SK-N-MC (cell line): ENCODE data around the gene PSMC5.

Source experiments
- DNase-seq: peaks from one replicate; pipeline ENCODE4 v3.0.0-alpha.2; 2011; ENCODE audit warnings: low read depth, low spot score
- H3K27ac ChIP-seq: fragments of 200-600 bp; sonication (generic); 2 replicates; pipeline ENCODE4 v1.5.1; 2016; ENCODE audit warnings: mixed run types
- H3K36me3 ChIP-seq: fragments of 200-600 bp; sonication (generic); 2 replicates; pipeline ENCODE4 v1.6.1; 2017; ENCODE audit warnings: antibody characterized with exemption, low read length, mixed read lengths; ENCODE audit not compliant: insufficient read depth
- H3K4me3 ChIP-seq: fragments of 200-600 bp; sonication (generic); 2 replicates; pipeline ENCODE4 v1.5.1; 2016
- H3K9ac ChIP-seq: fragments of 200-600 bp; sonication (generic); 2 replicates; pipeline ENCODE4 v1.8.0; 2017; ENCODE audit warnings: mixed run types, mixed read lengths; ENCODE audit not compliant: insufficient read length
- H3K9me3 ChIP-seq: fragments of 200-600 bp; sonication (generic); 2 replicates; pipeline ENCODE4 v1.6.1; 2017; ENCODE audit warnings: low read depth, mild to moderate bottlenecking, antibody characterized with exemption, low read length, moderate library complexity, mixed read lengths
- EZH2 ChIP-seq: fragments of 200-600 bp; sonication (generic); IDR thresholded peaks from one replicate; pipeline ENCODE4 v1.6.1; 2017; ENCODE audit warnings: antibody characterized with exemption
- FOXP2 ChIP-seq: optimal IDR thresholded peaks from 2 replicates; pipeline ENCODE3; 2011; ENCODE audit warnings: mild to moderate bottlenecking, moderate library complexity; ENCODE audit not compliant: insufficient read depth; ENCODE audit errors: extremely low read length, control extremely low read depth
- POLR2AphosphoS5 ChIP-seq: IDR thresholded peaks from 2 replicates; pipeline ENCODE4 v1.6.1; 2012; ENCODE audit warnings: mild to moderate bottlenecking, low read depth, low read length, borderline replicate concordance

PSMC5 gene

DNA sequence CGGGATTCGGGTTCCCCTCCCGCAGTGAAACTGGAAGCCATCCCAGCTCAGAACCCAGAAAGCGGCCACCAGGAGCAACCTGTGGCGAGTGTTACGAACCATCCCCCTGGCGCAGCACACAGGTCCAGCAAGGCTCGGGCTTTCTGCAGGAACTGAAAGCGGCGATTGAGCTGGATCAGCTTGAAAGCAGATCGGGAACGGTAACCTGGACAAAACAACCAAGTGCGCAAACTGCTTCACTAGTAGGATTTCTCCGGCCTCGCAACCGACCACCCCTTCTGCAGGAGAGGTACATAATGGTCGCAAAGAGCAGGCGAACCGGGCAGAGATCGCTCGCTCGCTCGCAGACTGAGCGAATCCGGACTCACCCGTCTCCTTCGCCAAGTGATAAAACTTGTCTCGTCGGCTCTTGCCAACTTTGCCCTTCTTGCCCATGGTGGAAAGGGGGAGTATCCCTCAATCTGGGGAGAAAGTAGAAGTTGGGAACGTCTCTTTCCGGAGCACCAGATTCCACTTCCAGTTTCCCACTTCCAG lies 696 bp upstream of the PSMC5 start:
- no peak for DNase-seq
- Histone ChIP-seq H3K9me3 (no peaks in the 10 kb centered on the region), H3K27ac (peak overlapping the region; percentile 98), H3K36me3 (peaks cover 72% of the 10 kb centered on the region), H3K4me3 (peak overlapping the region; percentile 99), H3K9ac (peak overlapping the region; percentile 98)
- TF ChIP-seq EZH2: no peak
- no peak for TF ChIP-seq POLR2AphosphoS5
- TF ChIP-seq FOXP2: no peak

DNA sequence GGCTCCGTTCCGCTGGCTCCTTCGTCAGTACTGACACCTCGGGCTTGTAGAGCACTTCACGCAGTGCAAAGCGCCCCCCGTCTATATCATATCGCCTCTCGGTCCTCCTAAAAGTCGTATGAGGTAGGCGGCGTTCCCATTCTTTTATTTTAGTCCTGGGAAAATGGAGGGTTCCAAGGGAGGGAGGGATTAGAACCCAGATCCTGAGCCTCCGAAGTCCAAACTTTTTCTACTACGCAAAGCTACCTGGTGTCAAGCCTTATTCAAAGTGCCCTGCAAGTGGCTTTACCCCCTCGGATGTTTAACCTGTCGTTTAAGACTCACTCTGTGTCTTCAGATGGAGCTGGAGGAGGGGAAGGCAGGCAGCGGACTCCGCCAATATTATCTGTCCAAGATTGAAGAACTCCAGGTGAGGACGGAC lies 580 bp downstream of the PSMC5 start:
- Histone ChIP-seq H3K4me3 (peak overlapping the region; percentile 99), H3K9me3 (no peaks in the 10 kb centered on the region), H3K27ac (peak overlapping the region; percentile 98; the same call in 1 of the 2 replicates), H3K36me3 (peaks cover 72% of the 10 kb centered on the region), H3K9ac (peak overlapping the region; percentile 98)
- no peak for TF ChIP-seq POLR2AphosphoS5
- no peak for TF ChIP-seq EZH2
- no peak for TF ChIP-seq FOXP2
- no peak for DNase-seq

DNA sequence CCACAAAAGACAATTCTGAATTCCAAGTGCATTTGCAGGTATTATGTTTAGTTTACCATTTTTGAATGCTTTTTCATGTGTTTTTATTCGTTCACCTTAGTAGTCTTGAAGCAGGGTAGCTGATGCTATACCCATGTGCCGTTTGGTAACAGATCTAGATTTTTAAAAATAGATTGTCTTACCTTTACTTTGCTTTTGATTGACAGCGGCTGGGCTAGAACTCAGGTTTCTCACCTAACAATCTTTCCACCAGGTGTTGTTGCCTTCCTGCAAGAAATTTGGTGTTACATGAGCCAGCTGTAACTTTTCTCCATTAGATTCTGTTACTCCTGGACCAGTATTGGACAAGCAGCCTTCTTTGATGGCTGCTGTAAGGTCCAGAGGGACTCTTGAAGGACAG lies 1.7 kb downstream of the PSMC5 start:
- no peak for TF ChIP-seq FOXP2
- no peak for TF ChIP-seq POLR2AphosphoS5
- no peak for TF ChIP-seq EZH2
- Histone ChIP-seq H3K27ac (no peak overlapping the region), H3K36me3 (peaks cover 74% of the 10 kb centered on the region), H3K9ac (no peak overlapping the region), H3K9me3 (no peaks in the 10 kb centered on the region), H3K4me3 (peak overlapping the region; percentile 99)
- no peak for DNase-seq

DNA sequence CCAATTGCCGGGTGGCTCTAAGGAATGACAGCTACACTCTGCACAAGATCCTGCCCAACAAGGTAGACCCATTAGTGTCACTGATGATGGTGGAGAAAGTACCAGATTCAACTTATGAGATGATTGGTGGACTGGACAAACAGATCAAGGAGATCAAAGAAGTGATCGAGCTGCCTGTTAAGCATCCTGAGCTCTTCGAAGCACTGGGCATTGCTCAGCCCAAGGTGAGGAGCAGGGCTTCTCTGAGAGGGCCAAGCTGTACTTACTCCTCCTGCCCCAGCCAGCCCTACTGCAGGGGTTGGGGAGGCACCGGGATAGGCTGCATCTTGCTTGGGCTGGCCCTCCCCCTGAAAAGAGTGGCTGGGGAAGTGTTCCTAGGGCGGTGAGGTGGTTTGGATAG lies 3.0 kb downstream of the PSMC5 start:
- no peak for DNase-seq
- no peak overlapping the region for H3K9ac ChIP-seq
- peaks cover 67% of the 10 kb centered on the region for H3K36me3 ChIP-seq
- H3K4me3 ChIP-seq: no peak overlapping the region
- H3K27ac ChIP-seq: no peak overlapping the region
- TF ChIP-seq EZH2: no peak
- TF ChIP-seq POLR2AphosphoS5: 0 out of 2 replicates have a peak, but pooled peaks have one; percentile 22
- no peaks in the 10 kb centered on the region for H3K9me3 ChIP-seq

DNA sequence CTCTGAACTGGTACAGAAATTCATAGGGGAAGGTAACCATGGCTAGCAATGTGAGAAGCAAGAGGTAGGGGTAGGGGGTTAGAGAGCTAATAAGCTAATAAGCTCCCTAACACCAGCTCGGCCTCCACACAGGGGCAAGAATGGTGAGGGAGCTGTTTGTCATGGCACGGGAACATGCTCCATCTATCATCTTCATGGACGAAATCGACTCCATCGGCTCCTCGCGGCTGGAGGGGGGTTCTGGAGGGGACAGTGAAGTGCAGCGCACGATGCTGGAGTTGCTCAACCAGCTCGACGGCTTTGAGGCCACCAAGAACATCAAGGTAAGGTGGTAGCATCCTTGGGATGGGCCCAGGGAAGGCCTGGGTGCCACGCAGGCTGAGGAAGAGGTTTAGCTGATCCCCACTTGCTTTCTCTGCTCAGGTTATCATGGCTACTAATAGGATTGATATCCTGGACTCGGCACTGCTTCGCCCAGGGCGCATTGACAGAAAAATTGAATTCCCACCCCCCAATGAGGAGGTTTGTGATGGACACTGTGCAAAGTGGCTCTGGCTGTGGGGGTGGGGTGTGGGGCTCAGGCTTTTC lies 3.8 kb downstream of the PSMC5 start:
- Histone ChIP-seq H3K9ac (no peak overlapping the region), H3K27ac (no peak overlapping the region), H3K4me3 (no peak overlapping the region), H3K9me3 (no peaks in the 10 kb centered on the region), H3K36me3 (peaks cover 63% of the 10 kb centered on the region)
- TF ChIP-seq POLR2AphosphoS5 (no peak), EZH2 (no peak), FOXP2 (no peak)
- no peak for DNase-seq

DNA sequence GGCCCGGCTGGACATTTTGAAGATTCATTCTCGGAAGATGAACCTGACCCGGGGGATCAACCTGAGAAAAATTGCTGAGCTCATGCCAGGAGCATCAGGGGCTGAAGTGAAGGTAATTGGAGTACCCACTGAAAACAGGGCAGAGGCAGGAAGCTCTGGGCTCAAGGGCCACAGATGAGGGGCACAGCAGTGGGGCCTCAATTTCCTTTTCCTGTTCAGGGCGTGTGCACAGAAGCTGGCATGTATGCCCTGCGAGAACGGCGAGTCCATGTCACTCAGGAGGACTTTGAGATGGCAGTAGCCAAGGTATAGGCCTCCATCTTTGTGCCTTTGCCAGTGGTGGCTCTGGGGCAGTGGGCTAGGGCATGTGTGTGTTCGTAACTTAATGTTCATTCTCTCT lies 4.3 kb downstream of the PSMC5 start:
- Histone ChIP-seq H3K27ac (no peak overlapping the region), H3K9me3 (no peaks in the 10 kb centered on the region), H3K9ac (no peak overlapping the region), H3K36me3 (peaks cover 67% of the 10 kb centered on the region), H3K4me3 (no peak overlapping the region)
- no peak for TF ChIP-seq POLR2AphosphoS5
- TF ChIP-seq FOXP2: no peak
- no peak for TF ChIP-seq EZH2
- DNase-seq: no peak

DNA sequence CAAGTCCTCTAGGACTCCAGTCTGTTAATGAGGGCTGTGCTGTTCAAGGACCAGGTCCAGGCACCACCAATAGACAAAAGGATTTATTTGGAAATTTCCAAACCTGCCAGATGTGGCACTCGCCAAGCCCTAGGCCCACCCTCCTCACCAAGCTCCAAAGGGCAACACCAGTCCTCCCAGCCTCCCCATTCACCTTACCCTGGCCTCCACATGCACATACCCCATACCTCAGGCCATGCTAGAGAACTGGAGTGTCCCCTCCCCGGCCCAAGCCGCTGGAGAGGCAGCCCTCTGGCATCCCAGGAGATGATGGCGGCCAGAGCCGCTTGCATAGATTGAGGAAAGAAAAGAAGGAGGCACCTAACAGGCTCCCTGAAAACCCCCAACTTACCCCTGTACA lies 4.8 kb downstream of the PSMC5 start:
- Histone ChIP-seq H3K27ac (no peak overlapping the region), H3K36me3 (peaks cover 72% of the 10 kb centered on the region), H3K4me3 (no peak overlapping the region), H3K9me3 (no peaks in the 10 kb centered on the region), H3K9ac (no peak overlapping the region)
- TF ChIP-seq FOXP2 (no peak), POLR2AphosphoS5 (no peak), EZH2 (no peak)
- DNase-seq: no peak

GRCh38 chr17:63832455-63832854 lies 5.2 kb downstream of the PSMC5 start:
- Histone ChIP-seq H3K9me3 (no peaks in the 10 kb centered on the region), H3K36me3 (peaks cover 72% of the 10 kb centered on the region), H3K9ac (no peak overlapping the region), H3K27ac (no peak overlapping the region), H3K4me3 (no peak overlapping the region)
- TF ChIP-seq FOXP2: no peak
- TF ChIP-seq EZH2: no peak
- no peak for TF ChIP-seq POLR2AphosphoS5
- no peak for DNase-seq
